Activated CD4-positive, alpha-beta T cell treated with anti-CD3 and anti-CD28 coated beads for 36 hours (primary cell): ENCODE measurements around the gene PADI6. TPM values are rescaled to one million over a fixed set of nuclear protein-coding genes. Genes with fewer than 3 reads are reported as not detected.
A peak's percentile ranks its signal among the peaks of the same experiment; 100 is the strongest.

Source experiments
- ATAC-seq: fragments of 200-7000 bp; cut with Tn5 transposase; one replicate; pipeline ENCODE4 v1.10.0; 2021; ENCODE audit warnings: mild to moderate bottlenecking, moderate library complexity
- CTCF ChIA-PET: fragments of 350-600 bp; sonication (Branson Sonifier 250); formaldehyde crosslinking; loops from one replicate; lab custom pipeline; 2021; ENCODE audit warnings: antibody characterized with exemption; lab: Charles Lee
- POLR2A ChIA-PET: fragments of 350-600 bp; sonication (Branson Sonifier 250); formaldehyde crosslinking; loops from one replicate; lab custom pipeline; 2021; ENCODE audit warnings: antibody characterized with exemption, inconsistent platforms; lab: Charles Lee
- DNase-seq: peaks from one replicate; pipeline ENCODE4 v3.0.0-alpha.2; 2020
- H3K27ac Mint-ChIP-seq: one replicate; pipeline ENCODE4 v1.8.0; 2021; ENCODE audit warnings: mixed read lengths
- H3K27me3 Mint-ChIP-seq: one replicate; pipeline ENCODE4 v1.8.0; 2021; ENCODE audit warnings: mixed read lengths
- H3K36me3 Mint-ChIP-seq: one replicate; pipeline ENCODE4 v1.8.0; 2021; ENCODE audit warnings: low read depth, mixed read lengths
- H3K4me1 Mint-ChIP-seq: one replicate; pipeline ENCODE4 v1.8.0; 2021; ENCODE audit warnings: mixed read lengths
- H3K4me3 Mint-ChIP-seq: one replicate; pipeline ENCODE4 v1.8.0; 2021; ENCODE audit warnings: mild to moderate bottlenecking, moderate library complexity, mixed read lengths
- H3K9me3 Mint-ChIP-seq: one replicate; pipeline ENCODE4 v1.8.0; 2021; ENCODE audit warnings: low read depth, mixed read lengths
- intact Hi-C, 2 experiments: fragments of 100-400 bp; cut with DNase I in 1 of 2; cut with micrococcal nuclease in 1 of 2; formaldehyde crosslinking; loops; one replicate each; pipeline versions ENCODE4 v1.14.2 to v1.15.1; 2022 to 2024; cut with DNase I, micrococcal nuclease
- total RNA-seq, 2 experiments: library from RNA; stranded (reverse); gene quantifications; one replicate each; pipeline ENCODE4 v1.2.3, GENCODE V29; 2021

PADI6 gene
- total RNA-seq, 2 experiments from 2014 or later, result not detected

- Mint-ChIP-seq H3K36me3 (no peaks in the 10 kb centered on the region), H3K9me3 (no peaks in the 10 kb centered on the region), H3K27ac (no peak overlapping the region), H3K4me1 (no peaks in the 10 kb centered on the region), H3K4me3 (no peak overlapping the region), H3K27me3 (peaks cover 4% of the 10 kb centered on the region)
- DNase-seq (no peak), ATAC-seq (no peak)
- POLR2A ChIA-PET, result no interaction called here
- CTCF ChIA-PET, result no interaction called here
- intact Hi-C loops, result no loop called here
These were observed 9.2 kb downstream of the PADI6 start for GRCh38 chr1:17381161-17381560.

DNA sequence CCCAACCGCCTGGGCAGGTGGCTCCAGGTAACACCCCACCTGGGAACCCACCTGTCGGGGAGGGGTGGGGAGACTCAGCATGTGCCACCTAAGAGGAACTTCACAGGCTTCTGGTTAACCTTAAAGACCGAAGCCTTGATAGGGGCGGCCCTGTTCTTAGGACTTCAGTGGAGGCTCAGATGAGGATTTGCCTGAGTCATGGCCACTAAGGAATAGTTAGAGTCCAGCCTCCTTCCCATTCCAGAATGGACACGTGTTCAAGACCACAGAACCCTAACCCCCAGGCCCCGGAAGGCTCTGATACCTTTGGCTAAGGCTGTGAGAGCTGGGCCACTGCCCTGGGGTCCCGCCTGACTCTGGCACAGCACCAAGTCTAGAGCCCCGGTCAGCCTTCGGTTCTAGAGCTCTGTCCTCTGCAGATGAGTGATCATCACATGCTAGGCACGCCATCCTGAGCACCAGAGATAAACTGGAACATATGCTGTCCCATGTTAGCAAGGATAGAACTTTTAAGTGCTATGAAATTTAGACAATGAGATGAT is 20.3 kb downstream of the PADI6 start:
- H3K27me3 Mint-ChIP-seq, result no peaks in the 10 kb centered on the region
- H3K9me3 Mint-ChIP-seq, result no peaks in the 10 kb centered on the region
- H3K4me3 Mint-ChIP-seq, result no peak overlapping the region
- ChIA-PET CTCF (no interaction called here), POLR2A (no interaction called here)
- H3K4me1 Mint-ChIP-seq, result no peaks in the 10 kb centered on the region
- intact Hi-C loops, result no loop called here
- H3K36me3 Mint-ChIP-seq, result no peaks in the 10 kb centered on the region
- no peak overlapping the region for H3K27ac Mint-ChIP-seq
- no peak for ATAC-seq
- DNase-seq, result no peak

- H3K4me1 Mint-ChIP-seq, result no peaks in the 10 kb centered on the region
- H3K9me3 Mint-ChIP-seq, result no peaks in the 10 kb centered on the region
- intact Hi-C loops, result no loop called here
- no peak overlapping the region for H3K27ac Mint-ChIP-seq
- CTCF ChIA-PET, result no interaction called here
- H3K36me3 Mint-ChIP-seq, result no peaks in the 10 kb centered on the region
- H3K4me3 Mint-ChIP-seq, result no peak overlapping the region
- ATAC-seq (no peak), DNase-seq (no peak)
- POLR2A ChIA-PET, result no interaction called here
- H3K27me3 Mint-ChIP-seq, result no peaks in the 10 kb centered on the region
These were observed 21.2 kb downstream of the PADI6 start for GRCh38 chr1:17393230-17393629.

DNA sequence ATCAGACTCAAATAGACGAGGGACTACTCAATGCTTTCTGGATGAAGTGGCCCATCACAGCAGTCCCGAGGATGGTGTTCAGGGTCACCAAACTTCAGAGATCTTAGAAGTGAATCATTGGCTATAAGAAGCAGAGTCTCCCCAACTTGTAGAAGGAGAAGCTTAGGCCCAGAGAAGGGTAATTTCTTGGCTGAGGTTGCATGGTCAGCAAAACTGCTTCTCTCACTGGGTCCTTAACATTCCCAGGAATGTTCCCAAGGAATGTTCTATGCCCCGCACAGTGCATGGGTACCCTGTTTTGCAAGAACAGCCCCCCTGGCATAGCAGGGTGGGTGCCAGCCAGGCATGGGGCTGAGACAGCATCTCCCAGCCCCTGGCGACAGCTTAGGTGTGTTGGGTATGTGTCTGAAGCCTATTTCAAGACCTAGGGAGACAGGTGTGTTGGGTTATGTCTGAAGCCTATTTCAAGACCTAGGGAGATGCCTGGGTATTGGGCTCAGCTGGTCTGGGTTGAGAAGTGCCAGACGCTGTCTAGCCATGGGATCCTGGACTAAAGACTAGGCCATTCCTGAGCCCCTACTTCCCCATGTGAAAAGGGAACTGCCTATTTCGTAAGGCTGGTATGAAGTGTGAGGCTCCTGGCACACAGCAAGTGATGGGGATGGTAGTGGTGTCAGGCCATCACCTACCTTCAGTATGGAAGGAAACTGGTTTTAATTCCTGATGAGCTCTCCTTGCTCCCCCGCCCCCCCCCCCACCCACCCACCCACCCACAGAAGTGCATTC is 26.1 kb downstream of the PADI6 start:
- DNase-seq (no peak), ATAC-seq (no peak)
- Mint-ChIP-seq H3K9me3 (no peaks in the 10 kb centered on the region), H3K27me3 (no peaks in the 10 kb centered on the region), H3K27ac (no peak overlapping the region), H3K36me3 (no peaks in the 10 kb centered on the region), H3K4me1 (no peaks in the 10 kb centered on the region), H3K4me3 (no peak overlapping the region)
- CTCF ChIA-PET, result interaction anchor here (0.6 kb wide), 1 partner anchor 334 kb away, joined by 3 read pairs; no protein-coding TSS in a partner anchor
- intact Hi-C loops, result no loop called here
- POLR2A ChIA-PET, result no interaction called here

DNA sequence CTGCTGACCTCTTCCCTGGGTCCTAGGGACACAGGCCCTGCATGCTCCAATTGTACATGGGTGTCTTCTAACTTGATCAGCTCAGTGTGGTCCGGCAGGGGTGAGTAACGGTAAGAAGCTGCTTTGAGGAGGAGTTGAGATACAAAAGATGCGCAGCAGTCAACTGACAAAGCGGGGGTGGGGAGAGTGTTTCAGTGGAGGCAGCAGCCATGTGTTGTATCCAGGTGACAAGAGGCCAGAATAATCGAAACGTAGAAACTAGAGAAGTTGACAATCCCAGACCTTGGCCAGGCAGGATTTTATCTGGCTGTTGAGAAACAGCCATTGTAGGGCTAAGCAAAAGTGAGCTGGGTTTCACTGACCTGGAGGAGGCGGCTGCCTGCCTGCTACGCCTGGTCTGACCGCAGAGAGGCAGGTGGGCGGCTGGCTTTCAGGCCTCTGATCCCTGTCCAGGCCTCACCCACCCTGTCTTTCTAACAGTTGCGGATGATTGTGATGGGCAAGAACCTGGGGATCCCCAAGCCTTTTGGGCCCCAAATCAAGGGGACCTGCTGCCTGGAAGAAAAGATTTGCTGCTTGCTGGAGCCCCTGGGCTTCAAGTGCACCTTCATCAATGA is 28.8 kb downstream of the PADI6 start:
- ChIA-PET CTCF (interaction anchor here (0.5 to 0.6 kb wide), 2 partner anchors 115 to 271 kb away, joined by 3 read pairs; no protein-coding TSS in a partner anchor), POLR2A (no interaction called here)
- intact Hi-C loops, result no loop called here
- Mint-ChIP-seq H3K27ac (no peak overlapping the region), H3K4me3 (no peak overlapping the region), H3K36me3 (peaks cover 2% of the 10 kb centered on the region), H3K27me3 (no peaks in the 10 kb centered on the region), H3K4me1 (no peaks in the 10 kb centered on the region), H3K9me3 (no peaks in the 10 kb centered on the region)
- DNase-seq, result no peak
- no peak for ATAC-seq

DNA sequence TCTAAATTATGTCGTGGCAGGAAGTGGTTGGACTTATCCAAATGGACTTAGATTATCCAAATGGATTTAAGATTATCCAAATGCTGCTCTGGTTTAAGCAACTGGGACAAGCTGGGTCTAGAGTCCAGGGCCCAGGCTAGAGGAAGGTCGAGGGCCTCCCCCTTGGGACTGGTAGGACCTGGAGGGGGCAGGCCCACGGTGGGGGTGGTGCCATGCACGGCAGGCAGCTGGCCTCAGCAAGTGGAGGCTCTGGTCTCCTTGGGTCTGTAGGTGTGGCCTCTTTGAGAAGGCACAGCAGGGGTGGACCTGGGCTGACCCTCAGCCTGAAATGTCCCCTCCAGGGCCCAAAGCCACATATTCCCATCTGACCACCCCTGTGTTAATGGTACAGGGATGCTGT is 29.8 kb downstream of the PADI6 start:
- H3K36me3 Mint-ChIP-seq, result peaks cover 2% of the 10 kb centered on the region
- no peak overlapping the region for H3K4me3 Mint-ChIP-seq
- CTCF ChIA-PET, result interaction anchor here (0.7 kb wide), 1 partner anchor 49 kb away, joined by 3 read pairs; no protein-coding TSS in a partner anchor
- POLR2A ChIA-PET, result no interaction called here
- intact Hi-C loops, result no loop called here
- H3K27ac Mint-ChIP-seq, result no peak overlapping the region
- DNase-seq (no peak), ATAC-seq (no peak)
- no peaks in the 10 kb centered on the region for H3K4me1 Mint-ChIP-seq
- H3K27me3 Mint-ChIP-seq, result no peaks in the 10 kb centered on the region
- H3K9me3 Mint-ChIP-seq, result no peaks in the 10 kb centered on the region

DNA sequence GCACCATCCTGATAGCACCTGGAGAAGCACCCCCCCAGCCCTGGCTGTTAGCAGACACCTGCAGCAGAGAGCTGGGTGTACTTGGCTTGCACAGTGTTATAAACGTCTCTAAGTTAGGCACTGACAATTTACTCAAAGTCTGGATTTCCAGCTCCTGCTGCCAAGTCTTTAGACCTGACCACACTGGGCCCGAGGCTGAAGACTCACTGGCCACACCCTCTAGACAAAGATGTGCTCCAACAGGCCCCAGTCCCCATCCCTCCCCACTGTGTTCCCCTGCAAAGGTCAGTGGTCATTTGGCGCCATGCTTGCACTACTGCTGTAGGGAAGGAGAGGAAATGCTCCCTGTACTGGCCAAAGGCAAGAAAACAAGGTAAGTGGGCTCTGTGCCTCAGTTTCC is 31.1 kb downstream of the PADI6 start:
- ChIA-PET CTCF (no interaction called here), POLR2A (no interaction called here)
- H3K27me3 Mint-ChIP-seq, result no peaks in the 10 kb centered on the region
- no peak overlapping the region for H3K4me3 Mint-ChIP-seq
- peaks cover 8% of the 10 kb centered on the region for H3K36me3 Mint-ChIP-seq
- no peak for ATAC-seq
- H3K4me1 Mint-ChIP-seq, result no peaks in the 10 kb centered on the region
- no peak for DNase-seq
- intact Hi-C loops, result no loop called here
- H3K27ac Mint-ChIP-seq, result no peak overlapping the region
- no peaks in the 10 kb centered on the region for H3K9me3 Mint-ChIP-seq

DNA sequence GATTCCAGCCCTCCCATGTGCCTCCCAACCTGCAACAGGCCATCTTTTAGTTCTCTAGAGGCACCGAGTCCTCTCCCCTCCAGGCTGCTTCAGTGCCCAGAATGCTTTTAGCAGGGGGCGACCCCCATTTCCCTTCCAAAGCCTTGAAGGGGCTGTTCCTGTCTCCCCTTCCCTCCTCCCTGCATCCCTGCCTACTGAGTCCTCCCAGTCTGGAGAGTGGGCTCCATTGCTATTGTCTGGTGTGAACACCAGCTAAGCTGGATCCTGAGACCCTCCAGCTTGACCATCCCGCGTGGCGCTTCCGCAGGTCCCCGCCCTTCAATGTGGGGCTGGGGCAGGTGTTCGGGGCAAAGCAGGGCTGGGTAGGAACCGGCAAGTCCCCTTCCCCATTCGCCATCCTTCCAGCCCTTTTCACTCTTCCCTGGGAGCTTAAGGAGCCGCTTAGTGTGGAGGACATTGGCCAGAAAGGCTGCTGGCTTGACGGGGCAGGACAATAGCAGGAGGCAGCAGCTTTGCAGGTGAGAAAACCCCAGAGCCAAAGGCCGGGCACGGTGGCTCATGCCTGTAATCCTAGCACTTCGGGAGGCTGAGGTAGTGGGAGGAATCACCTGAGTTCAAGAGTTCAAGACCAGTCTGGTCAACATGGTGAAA is 32.2 kb downstream of the PADI6 start:
- Mint-ChIP-seq H3K4me3 (no peak overlapping the region), H3K27me3 (no peaks in the 10 kb centered on the region), H3K36me3 (peaks cover 17% of the 10 kb centered on the region), H3K4me1 (no peaks in the 10 kb centered on the region), H3K9me3 (no peaks in the 10 kb centered on the region), H3K27ac (no peak overlapping the region)
- no peak for ATAC-seq
- DNase-seq, result no peak
- ChIA-PET POLR2A (no interaction called here), CTCF (no interaction called here)
- intact Hi-C loops, result no loop called here

GRCh38 chr1:17404820-17405219 is 32.8 kb downstream of the PADI6 start:
- no peaks in the 10 kb centered on the region for H3K27me3 Mint-ChIP-seq
- no peak overlapping the region for H3K4me3 Mint-ChIP-seq
- ATAC-seq (no peak), DNase-seq (no peak)
- no peak overlapping the region for H3K27ac Mint-ChIP-seq
- no peaks in the 10 kb centered on the region for H3K9me3 Mint-ChIP-seq
- intact Hi-C loops, result no loop called here
- ChIA-PET POLR2A (no interaction called here), CTCF (no interaction called here)
- H3K36me3 Mint-ChIP-seq, result peaks cover 23% of the 10 kb centered on the region
- H3K4me1 Mint-ChIP-seq, result no peaks in the 10 kb centered on the region

GRCh38 chr1:17405898-17406759 is 34.1 kb downstream of the PADI6 start:
- H3K27ac Mint-ChIP-seq, result no peak overlapping the region
- ATAC-seq, result peak; percentile 86
- H3K9me3 Mint-ChIP-seq, result no peaks in the 10 kb centered on the region
- POLR2A ChIA-PET, result no interaction called here
- no peaks in the 10 kb centered on the region for H3K4me1 Mint-ChIP-seq
- CTCF ChIA-PET, result interaction anchor here (0.8 to 1.0 kb wide), 2 partner anchors 346 to 1468 kb away, joined by 3 read pairs; no protein-coding TSS in a partner anchor
- H3K36me3 Mint-ChIP-seq, result peaks cover 34% of the 10 kb centered on the region
- peak; percentile 72 for DNase-seq
- no peak overlapping the region for H3K4me3 Mint-ChIP-seq
- intact Hi-C loops, result no loop called here
- H3K27me3 Mint-ChIP-seq, result no peaks in the 10 kb centered on the region
